NCI-H460 (cell line): ENCODE measurements around the gene ACVR1B. TPM values are rescaled to one million over a fixed set of nuclear protein-coding genes. Genes with fewer than 3 reads are reported as not detected.

Experiments used
- DNase-seq: peaks from one replicate; pipeline ENCODE4 v3.0.0-alpha.2; 2016; ENCODE audit warnings: low read depth; ENCODE audit errors: extremely low read depth
- polyA plus RNA-seq: library from polyadenylated mRNA; depleted of rRNA; stranded (reverse); fragments of >200 nt; gene quantifications from 2 replicates; pipeline ENCODE4 v1.2.3, GENCODE V29; 2014; cell fraction: nucleus; rRNA removed
- total RNA-seq: library from RNA; depleted of rRNA; stranded (reverse); fragments of >200 nt; shearing (Covaris generic); gene quantifications from 2 replicates; pipeline ENCODE4 v1.2.3, GENCODE V29; 2014; rRNA removed

Gene ACVR1B
- 7.4 and 7.7 TPM in 2 replicates for total RNA-seq
- 5.3 and 7.3 TPM in 2 replicates for polyA plus RNA-seq

- DNase-seq = peak; percentile 70
These were observed at the start of gene ACVR1B for GRCh38 chr12:51951199-51951842. Gene ACVR1B (plus strand): TSS chr12:51951699. CDS start chr12:51951744, 45 bp downstream.

DNA sequence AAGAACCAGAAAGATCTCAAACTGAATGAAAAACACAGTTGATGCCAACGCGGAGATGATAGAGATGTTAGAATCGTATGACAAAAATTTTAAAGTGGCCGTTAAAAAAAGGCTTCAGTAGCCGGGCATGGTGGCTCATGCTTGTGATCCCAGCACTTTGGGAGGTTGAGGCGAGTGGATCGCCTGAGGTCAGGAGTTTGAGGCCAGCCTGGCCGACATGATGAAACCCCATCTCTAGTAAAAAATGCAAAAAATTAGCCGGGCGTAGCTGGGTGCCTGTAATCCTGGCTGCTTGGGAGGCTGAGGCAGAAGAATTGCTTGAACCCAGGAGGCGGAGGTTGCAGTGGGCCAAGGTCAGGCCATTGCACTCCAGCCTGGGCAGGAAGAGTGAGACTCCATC, 49.6 kb upstream of the ACVR1B start:
- no peak for DNase-seq

- DNase-seq = no peak
These were observed 46.5 kb upstream of the ACVR1B start for GRCh38 chr12:51904951-51905470.

DNA sequence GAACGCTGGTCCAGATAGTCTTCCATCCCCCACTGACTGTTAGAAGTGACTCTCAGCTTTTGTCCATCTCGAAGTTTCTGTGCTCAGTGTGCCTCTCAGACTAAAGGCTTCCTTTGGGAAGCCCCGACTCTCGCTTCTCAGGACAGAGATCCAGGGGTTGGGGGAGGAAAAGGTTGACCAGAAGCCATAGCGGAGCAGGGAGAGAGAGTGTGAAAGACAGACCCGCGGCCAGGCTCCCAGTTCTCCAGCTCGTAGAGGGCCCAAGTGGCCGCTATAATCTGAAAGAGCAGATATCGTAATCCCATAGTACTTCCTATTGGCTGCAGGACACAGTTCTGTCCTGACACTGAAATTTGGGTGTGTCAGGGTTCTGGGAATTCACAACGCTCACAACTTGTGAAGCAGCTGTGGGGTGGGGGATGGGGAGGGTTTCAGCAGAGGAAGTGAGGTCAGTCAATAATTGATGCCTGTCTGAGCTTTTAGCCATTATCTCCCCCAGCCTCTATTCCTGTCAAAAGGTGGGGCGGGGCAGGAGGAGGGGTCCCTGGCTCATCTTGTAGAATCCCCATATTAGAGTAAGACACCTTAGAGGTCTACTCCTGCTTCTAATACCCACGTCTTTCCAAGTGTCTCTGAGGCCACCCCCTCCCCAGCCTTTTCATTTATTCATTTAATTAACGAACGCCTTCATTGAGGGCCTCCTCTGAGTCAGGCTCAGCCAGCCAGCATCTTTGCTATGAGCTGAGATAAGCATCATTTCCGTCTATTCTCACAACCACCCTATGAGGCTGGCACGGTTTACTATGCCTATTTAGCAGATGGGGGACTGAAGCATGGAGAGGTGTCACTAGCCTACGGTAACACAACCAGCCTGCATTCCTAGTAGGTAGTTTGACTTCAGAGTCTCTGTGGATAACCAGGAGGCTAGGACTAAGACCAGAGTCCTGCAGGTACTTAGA, 45.7 kb upstream of the ACVR1B start:
- no peak for DNase-seq

DNA sequence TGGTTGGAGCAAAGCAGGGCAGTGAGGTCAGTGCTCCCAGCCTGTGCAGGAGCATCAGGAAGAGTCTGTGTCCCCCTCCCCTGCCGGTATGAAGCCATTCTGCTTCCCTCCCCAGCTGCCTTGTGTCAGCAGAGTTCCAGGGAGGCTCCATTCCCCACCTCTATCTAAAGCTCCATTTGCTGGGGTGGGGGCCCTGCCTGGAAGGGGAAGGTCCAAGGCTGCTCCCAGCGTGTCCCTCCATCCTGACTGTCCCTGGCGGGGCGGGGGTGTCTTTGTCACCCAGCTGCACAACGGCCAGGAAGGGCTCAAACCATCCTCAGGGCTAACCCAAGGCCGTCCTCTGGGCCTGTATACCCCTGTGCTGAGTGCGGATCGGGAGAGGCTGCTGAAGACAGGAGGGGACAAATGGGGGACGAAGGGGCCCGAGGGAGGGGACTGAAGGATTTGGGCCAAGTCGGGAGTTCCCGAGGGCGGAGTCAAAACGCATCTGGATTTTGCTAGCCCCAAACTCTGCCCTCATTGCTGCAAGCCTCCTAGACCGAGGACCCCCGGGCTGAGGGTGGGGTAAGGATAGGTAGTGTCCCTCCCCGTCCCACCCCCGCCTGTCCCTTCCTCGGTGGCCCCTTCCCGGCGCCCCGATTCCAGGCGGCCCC, 44.9 kb upstream of the ACVR1B start:
- DNase-seq = no peak

DNA sequence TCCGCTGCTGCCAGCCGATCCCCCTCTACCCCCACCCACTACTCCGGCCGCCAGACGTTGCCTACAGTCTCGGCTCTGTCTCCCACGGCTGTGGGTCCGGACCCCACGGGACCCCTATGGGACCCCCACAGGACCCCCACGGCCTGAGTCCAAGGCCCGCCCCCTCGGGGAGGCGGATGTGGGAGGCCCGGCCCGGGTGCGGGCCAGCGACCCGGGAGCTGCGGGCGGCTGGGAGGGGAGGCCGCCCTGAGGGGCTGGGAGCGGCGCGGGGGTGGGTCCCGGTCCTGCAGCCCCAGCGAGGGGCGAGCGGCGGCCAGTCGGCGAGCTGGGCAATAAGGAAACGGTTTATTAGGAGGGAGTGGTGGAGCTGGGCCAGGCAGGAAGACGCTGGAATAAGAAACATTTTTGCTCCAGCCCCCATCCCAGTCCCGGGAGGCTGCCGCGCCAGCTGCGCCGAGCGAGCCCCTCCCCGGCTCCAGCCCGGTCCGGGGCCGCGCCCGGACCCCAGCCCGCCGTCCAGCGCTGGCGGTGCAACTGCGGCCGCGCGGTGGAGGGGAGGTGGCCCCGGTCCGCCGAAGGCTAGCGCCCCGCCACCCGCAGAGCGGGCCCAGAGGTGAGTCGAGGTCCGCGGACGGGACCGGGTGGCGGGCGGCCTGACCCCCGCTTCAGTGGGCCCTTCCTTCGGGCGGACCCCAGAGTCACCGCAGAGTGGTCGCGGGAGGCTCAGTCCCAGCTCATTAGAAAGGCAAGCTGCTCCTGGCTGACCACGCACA, 44.2 kb upstream of the ACVR1B start, which contains the start of gene ACVRL1:
ACVRL1 (plus strand) TSS at position 422 of the 773 bp plus-strand sequence. CDS start 4,971 bp downstream, outside the sequence.
- DNase-seq = no peak

DNA sequence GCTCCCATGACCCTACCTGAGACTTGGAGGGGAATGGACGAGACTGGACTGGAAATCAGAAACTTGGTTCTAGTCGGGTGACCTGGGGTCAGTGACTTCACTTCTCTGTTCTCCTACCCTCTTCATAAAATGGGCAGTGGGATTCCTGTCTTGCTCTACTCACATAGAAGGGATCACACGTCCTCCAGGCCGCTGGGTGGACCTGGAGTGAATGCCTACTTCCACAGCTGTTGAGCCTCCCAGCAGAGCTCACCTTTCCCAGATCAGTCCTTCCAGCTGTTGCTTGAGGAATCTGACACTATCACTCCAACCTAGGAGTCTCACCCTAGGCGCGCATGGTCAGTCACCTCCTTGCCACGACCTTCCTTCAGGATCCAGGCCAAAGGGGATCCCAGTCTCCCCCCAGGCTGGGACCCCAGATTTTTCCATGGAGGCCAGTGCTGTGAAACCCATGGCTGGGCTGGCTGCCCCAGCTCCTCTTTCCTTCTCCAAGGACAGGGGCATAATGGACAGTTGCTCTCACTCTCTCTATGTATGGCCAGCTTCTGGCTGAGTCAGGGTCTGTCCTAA, 43.6 kb upstream of the ACVR1B start:
- DNase-seq = no peak

DNA sequence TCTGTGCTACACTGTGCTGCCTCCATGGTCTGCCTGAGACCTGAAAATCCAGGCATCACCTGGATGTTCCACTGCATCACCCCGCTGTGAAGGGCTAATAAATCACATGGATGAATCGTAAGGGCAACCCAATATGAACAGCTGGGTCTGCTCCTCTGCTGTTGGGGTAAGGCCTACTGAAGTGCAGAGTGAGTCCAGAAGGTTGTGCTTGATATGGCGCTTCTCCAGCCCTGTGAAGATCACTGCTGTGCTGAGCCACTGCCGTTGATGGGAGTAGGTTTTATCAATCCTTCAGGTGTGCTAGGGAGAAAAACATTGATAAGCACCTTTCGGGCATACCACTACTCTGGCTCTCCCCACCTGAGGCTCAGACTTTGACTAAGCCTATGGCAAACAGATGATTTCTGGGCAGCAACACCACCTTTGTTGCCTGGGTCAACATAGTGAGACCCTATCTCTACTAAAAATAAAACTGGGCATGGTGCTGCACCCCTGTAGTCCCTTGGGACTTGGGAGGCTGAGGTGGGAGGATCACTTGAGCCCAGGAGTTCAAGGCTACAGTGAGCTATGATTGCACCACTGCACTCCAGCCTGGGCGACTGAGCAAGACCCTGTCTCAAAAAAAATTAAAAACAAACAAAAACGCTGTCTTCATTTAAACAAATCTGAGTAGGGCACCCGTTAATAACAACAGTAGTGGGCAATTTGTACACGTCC, 42.5 kb upstream of the ACVR1B start:
- DNase-seq = no peak

DNA sequence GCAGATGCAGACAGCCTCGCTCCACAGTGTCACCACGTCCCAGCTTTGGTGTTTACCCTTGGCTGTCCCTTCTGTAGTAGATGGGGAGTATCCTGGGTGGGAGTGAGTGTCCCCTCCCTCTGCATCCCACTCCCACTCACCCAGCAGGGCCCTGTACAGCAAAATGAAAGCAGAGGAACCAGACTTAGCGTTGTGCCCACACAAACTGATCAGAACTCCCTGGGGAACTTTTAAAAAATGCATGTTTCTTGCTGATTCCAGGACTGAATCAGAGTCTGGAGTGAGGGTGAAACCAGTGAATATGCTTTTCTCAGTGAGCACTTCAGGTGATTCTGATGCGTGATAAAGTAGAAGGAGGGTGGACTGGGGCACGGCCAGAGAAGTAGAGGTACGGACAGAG, 41.3 kb upstream of the ACVR1B start:
- DNase-seq = no peak

GRCh38 chr12:51910691-51911090, 40.8 kb upstream of the ACVR1B start:
- no peak for DNase-seq

- DNase-seq = no peak
These were observed 40.2 kb upstream of the ACVR1B start for GRCh38 chr12:51911307-51911706.

GRCh38 chr12:51911788-51912711, 39.4 kb upstream of the ACVR1B start:
- DNase-seq = no peak

- no peak for DNase-seq
These were observed 38.1 kb upstream of the ACVR1B start for GRCh38 chr12:51913071-51914033.

DNA sequence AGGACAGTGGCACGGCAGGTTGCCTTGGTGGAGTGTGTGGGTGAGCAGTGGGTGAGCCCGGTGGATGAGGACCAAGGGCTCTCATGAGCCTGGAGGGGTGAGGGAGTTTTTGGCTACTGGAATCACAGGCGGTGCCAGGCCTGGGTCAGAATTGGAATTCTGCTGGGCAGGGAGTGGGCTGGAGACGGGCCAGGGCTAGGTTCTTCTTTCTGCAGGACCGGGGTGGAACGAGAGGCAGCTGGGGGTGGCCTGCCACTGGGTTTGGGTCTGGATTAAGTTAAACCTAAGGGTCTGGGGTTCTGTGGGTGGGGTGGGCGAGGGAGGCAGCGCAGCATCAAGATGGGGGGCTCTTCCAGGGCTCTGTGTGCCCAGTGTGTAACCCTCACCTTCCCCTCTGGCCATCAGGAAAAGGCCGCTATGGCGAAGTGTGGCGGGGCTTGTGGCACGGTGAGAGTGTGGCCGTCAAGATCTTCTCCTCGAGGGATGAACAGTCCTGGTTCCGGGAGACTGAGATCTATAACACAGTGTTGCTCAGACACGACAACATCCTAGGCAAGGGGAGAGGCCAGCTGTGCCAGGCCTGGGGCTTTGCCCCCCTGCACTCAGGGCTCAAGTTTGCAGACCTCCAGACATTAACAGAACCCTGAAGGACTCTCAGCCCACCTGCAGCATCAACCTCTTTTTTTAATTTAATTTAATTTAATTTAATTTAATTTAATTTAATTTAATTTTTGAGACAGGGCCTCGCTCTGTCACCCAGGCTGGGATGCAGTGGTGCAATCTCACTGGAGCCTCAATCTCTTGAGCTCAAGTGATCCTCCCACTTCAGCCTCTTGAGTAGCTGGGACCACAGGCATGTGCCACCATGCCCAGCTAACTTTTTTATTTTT, 37.2 kb upstream of the ACVR1B start:
- no peak for DNase-seq

DNA sequence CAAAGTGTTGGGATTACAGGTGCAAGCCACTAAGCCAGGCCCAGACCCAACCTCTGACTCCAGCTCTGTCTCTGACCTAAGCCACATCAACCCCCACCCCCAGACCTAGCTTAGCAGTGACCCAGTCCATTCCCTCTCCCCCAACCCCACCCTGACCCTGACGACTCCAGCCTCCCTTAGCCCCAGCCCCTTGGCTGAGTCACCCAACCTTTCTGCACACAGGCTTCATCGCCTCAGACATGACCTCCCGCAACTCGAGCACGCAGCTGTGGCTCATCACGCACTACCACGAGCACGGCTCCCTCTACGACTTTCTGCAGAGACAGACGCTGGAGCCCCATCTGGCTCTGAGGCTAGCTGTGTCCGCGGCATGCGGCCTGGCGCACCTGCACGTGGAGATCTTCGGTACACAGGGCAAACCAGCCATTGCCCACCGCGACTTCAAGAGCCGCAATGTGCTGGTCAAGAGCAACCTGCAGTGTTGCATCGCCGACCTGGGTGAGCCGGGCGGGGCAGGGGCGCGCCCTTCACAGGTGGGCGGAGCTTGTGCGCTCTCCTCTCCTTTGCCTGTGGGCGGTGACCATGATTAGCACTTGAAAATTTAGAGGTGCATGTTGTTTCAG, 36.4 kb upstream of the ACVR1B start:
- DNase-seq = no peak
